Breast epithelium (tissue), 3 donors: Measurements from ENCODE around the gene OOSP3.

ENCODE experiments used
- CTCF ChIP-seq, 3 donors: fragments of 450-650 bp; IDR thresholded peaks; one replicate each; pipeline ENCODE4 v1.5.1; 2016 to 2017; ENCODE audit warnings: antibody characterized with exemption in 3 of 3, mild to moderate bottlenecking in 3 of 3, moderate library complexity in 3 of 3
- POLR2A ChIP-seq: fragments of 450-650 bp; IDR thresholded peaks from one replicate; pipeline ENCODE4 v1.6.1; 2016; ENCODE audit warnings: antibody characterized with exemption, mild to moderate bottlenecking, moderate library complexity

GRCh38 chr11:59883597-59883996 lies 5.0 kb downstream of the OOSP3 start:
- TF ChIP-seq POLR2A (no peak), CTCF (IDR thresholded peaks at IDR 0.05) (no peak)
